NT2/D1 (cell line): Measurements from ENCODE around the gene MROH9.

Source experiments
- DNase-seq: peaks from one replicate; pipeline ENCODE4 v3.0.0-alpha.2; 2011; ENCODE audit warnings: low read depth, low spot score
- H3K27me3 ChIP-seq: 2 replicates; pipeline ENCODE4 v1.6.0; 2011; ENCODE audit warnings: mild to moderate bottlenecking; ENCODE audit not compliant: insufficient read length, insufficient read depth
- H3K36me3 ChIP-seq: 2 replicates; pipeline ENCODE4 v1.6.1; 2011; ENCODE audit warnings: mild to moderate bottlenecking, low read length, mixed read lengths; ENCODE audit not compliant: insufficient read depth, insufficient read length
- H3K4me1 ChIP-seq: 2 replicates; pipeline ENCODE4 v1.5.1; 2011; ENCODE audit not compliant: insufficient read depth, insufficient read length
- H3K4me3 ChIP-seq: 2 replicates; pipeline ENCODE4 v1.5.1; 2011; ENCODE audit warnings: low read depth; ENCODE audit not compliant: insufficient read length
- H3K9ac ChIP-seq: 2 replicates; pipeline ENCODE4 v1.6.0; 2011; ENCODE audit warnings: low read depth; ENCODE audit not compliant: insufficient read length
- H3K9me3 ChIP-seq: 2 replicates; pipeline ENCODE4 v1.5.1; 2011; ENCODE audit warnings: mild to moderate bottlenecking, low read length; ENCODE audit not compliant: insufficient read depth
- SUZ12 ChIP-seq: IDR thresholded peaks from 2 replicates; pipeline ENCODE4 v1.6.1; 2011; ENCODE audit not compliant: insufficient read length, insufficient read depth; ENCODE audit errors: extremely low read depth
- YY1 ChIP-seq: IDR thresholded peaks from 2 replicates; pipeline ENCODE4 v1.6.1; 2011; ENCODE audit not compliant: insufficient read length, insufficient read depth
- ZNF274 ChIP-seq: IDR thresholded peaks from 2 replicates; pipeline ENCODE4 v1.6.1; 2011; ENCODE audit warnings: mild to moderate bottlenecking, low read depth, low read length

The MROH9 gene

GRCh38 chr1:171084091-171084490 is 148.8 kb downstream of the MROH9 start:
- Histone ChIP-seq H3K4me3 (no peak overlapping the region), H3K36me3 (no peaks in the 10 kb centered on the region), H3K27me3 (no peaks in the 10 kb centered on the region), H3K4me1 (no peaks in the 10 kb centered on the region), H3K9ac (no peak overlapping the region), H3K9me3 (no peaks in the 10 kb centered on the region)
- TF ChIP-seq SUZ12, result no peak
- TF ChIP-seq YY1, result no peak
- no peak for TF ChIP-seq ZNF274
- DNase-seq, result no peak

GRCh38 chr1:171084870-171085269 is 149.5 kb downstream of the MROH9 start:
- DNase-seq, result no peak
- no peak overlapping the region for H3K9ac ChIP-seq
- no peak overlapping the region for H3K4me3 ChIP-seq
- no peaks in the 10 kb centered on the region for H3K9me3 ChIP-seq
- no peaks in the 10 kb centered on the region for H3K27me3 ChIP-seq
- H3K36me3 ChIP-seq, result no peaks in the 10 kb centered on the region
- H3K4me1 ChIP-seq, result no peaks in the 10 kb centered on the region
- TF ChIP-seq ZNF274, result no peak
- no peak for TF ChIP-seq YY1
- no peak for TF ChIP-seq SUZ12

GRCh38 chr1:171087896-171088295 is 152.6 kb downstream of the MROH9 start:
- Histone ChIP-seq H3K27me3 (no peaks in the 10 kb centered on the region), H3K9me3 (no peaks in the 10 kb centered on the region), H3K9ac (no peak overlapping the region), H3K36me3 (no peaks in the 10 kb centered on the region), H3K4me3 (no peak overlapping the region), H3K4me1 (no peaks in the 10 kb centered on the region)
- TF ChIP-seq SUZ12 (no peak), ZNF274 (no peak), YY1 (no peak)
- DNase-seq, result no peak

GRCh38 chr1:171090604-171091003 is 155.3 kb downstream of the MROH9 start, which contains the start of gene FMO3:
FMO3 (plus strand) TSS chr1:171090905; CDS start chr1:171092659, 1,754 bp downstream.
- Histone ChIP-seq H3K4me3 (no peak within 1 kb of the TSS), H3K36me3 (no peaks in the 10 kb centered on the region), H3K9ac (no peak within 1 kb of the TSS), H3K27me3 (no peaks in the 10 kb centered on the region), H3K4me1 (no peaks in the 10 kb centered on the region), H3K9me3 (no peaks in the 10 kb centered on the region)
- no peak for DNase-seq
- TF ChIP-seq ZNF274 (no peak), SUZ12 (no peak), YY1 (no peak)

GRCh38 chr1:171103862-171104261 is 168.5 kb downstream of the MROH9 start:
- no peaks in the 10 kb centered on the region for H3K9me3 ChIP-seq
- no peaks in the 10 kb centered on the region for H3K36me3 ChIP-seq
- no peak for DNase-seq
- H3K4me1 ChIP-seq, result no peaks in the 10 kb centered on the region
- H3K27me3 ChIP-seq, result no peaks in the 10 kb centered on the region
- no peak for TF ChIP-seq ZNF274
- no peak for TF ChIP-seq YY1
- no peak for TF ChIP-seq SUZ12
- H3K4me3 ChIP-seq, result no peak overlapping the region
- H3K9ac ChIP-seq, result no peak overlapping the region

- DNase-seq, result no peak
- H3K9me3 ChIP-seq, result no peaks in the 10 kb centered on the region
- H3K4me3 ChIP-seq, result no peak overlapping the region
- no peaks in the 10 kb centered on the region for H3K36me3 ChIP-seq
- H3K9ac ChIP-seq, result no peak overlapping the region
- TF ChIP-seq YY1 (no peak), ZNF274 (no peak), SUZ12 (no peak)
- H3K27me3 ChIP-seq, result no peaks in the 10 kb centered on the region
- no peaks in the 10 kb centered on the region for H3K4me1 ChIP-seq
These were observed 172.1 kb downstream of the MROH9 start for GRCh38 chr1:171107262-171107940.

GRCh38 chr1:171107969-171108368 is 172.6 kb downstream of the MROH9 start:
- no peak overlapping the region for H3K9ac ChIP-seq
- TF ChIP-seq YY1 (no peak), SUZ12 (no peak), ZNF274 (no peak)
- H3K4me3 ChIP-seq, result no peak overlapping the region
- no peaks in the 10 kb centered on the region for H3K27me3 ChIP-seq
- no peaks in the 10 kb centered on the region for H3K36me3 ChIP-seq
- H3K4me1 ChIP-seq, result no peaks in the 10 kb centered on the region
- no peaks in the 10 kb centered on the region for H3K9me3 ChIP-seq
- DNase-seq, result no peak
